Adrenal gland (tissue), 12 donors: ENCODE data around the gene HPCA. TPM values are rescaled to one million over a fixed set of nuclear protein-coding genes. Genes with fewer than 3 reads are reported as not detected.

ENCODE experiments used
- DNase-seq, 7 donors: peaks; one replicate each; pipeline ENCODE4 v3.0.0-alpha.2; 2019 to 2020
- H3K27ac ChIP-seq, 5 donors: fragments of 200-600 bp; sonication (generic) in 4 of 5; 1 replicate in 3 of 5; 2 replicates in 2 of 5; pipeline versions ENCODE4 v1.5.1 to v1.8.0; 2016 to 2020; ENCODE audit warnings: mild to moderate bottlenecking in 1 of 5
- H3K27me3 ChIP-seq: fragments of 200-600 bp; 2 replicates; pipeline ENCODE4 v1.8.0; 2021
- H3K36me3 ChIP-seq, 2 donors: fragments of 200-600 bp; replicated peaks in 1 of 2; 1 replicate in 1 of 2; 2 replicates in 1 of 2; pipeline versions ENCODE4 v1.5.1 to v1.8.0; 2018 to 2022
- H3K4me1 ChIP-seq, 2 donors: fragments of 200-600 bp; replicated peaks in 1 of 2; 1 replicate in 1 of 2; 2 replicates in 1 of 2; pipeline versions ENCODE4 v1.5.1 to v1.8.0; 2018 to 2021
- H3K4me3 ChIP-seq, 4 donors: fragments of 200-600 bp; sonication (generic) in 3 of 4; one replicate each; pipeline ENCODE4 v1.5.1; 2016 to 2018
- H3K9me3 ChIP-seq, 3 donors: fragments of 200-600 bp; sonication (generic) in 1 of 3; replicated peaks in 1 of 3; 1 replicate in 2 of 3; 2 replicates in 1 of 3; pipeline versions ENCODE4 v1.5.1 to v1.8.0; 2016 to 2021
- CTCF ChIP-seq, 6 experiments: fragments of 450-650 bp in 4 of 6; fragments of 200-600 bp in 2 of 6; sonication (generic) in 1 of 6; IDR thresholded peaks; 1 replicate in 5 of 6; 2 replicates in 1 of 6; pipeline versions ENCODE4 v1.5.1 to v1.8.0; 2016 to 2021; ENCODE audit warnings: antibody characterized with exemption in 6 of 6, mild to moderate bottlenecking in 2 of 6, moderate library complexity in 1 of 6
- POLR2A ChIP-seq, 2 donors: fragments of 450-650 bp; IDR thresholded peaks; one replicate each; pipeline ENCODE4 v1.6.1; 2017; ENCODE audit warnings: antibody characterized with exemption in 2 of 2, mild to moderate bottlenecking in 2 of 2, moderate library complexity in 1 of 2
- WGBS, 4 donors: extraction: QIAGEN DNeasy Blood & Tissue Kit in 2 of 4; methylation state at CpG; one replicate each; pipeline versions ENCODE4 v1.1.5 to v1.1.7; 2013 to 2017; 5-methylcytosine and 5-hydroxymethylcytosine counted together
- intact Hi-C, 2 donors: fragments of 100-400 bp; cut with DNase I; formaldehyde crosslinking; loops; one replicate each; pipeline versions ENCODE4 v1.14.1 to v1.15.0; 2022 to 2023
- polyA plus RNA-seq, 3 donors: library from polyadenylated mRNA; stranded (reverse); fragments of 200-250 nt in 2 of 3; fragments of 350-450 nt in 1 of 3; fragmentation: Illumina TruSeq in 1 of 3; extraction: RNeasy Lipid Tissue Mini Kit (QIAGEN cat#74804) in 1 of 3; gene quantifications; one replicate each; pipeline ENCODE4 v1.2.3, GENCODE V29; 2013 to 2014
- total RNA-seq, 9 donors: library from RNA; depleted of rRNA in 4 of 9; stranded (reverse); fragments of >200 nt in 4 of 9; fragments of 120-200 nt in 1 of 9; fragmentation: NEBNext Ultra II Directional in 1 of 9; extraction: Animal tissue kit (Norgen Biotek cat#: 25700) in 1 of 9; gene quantifications; one replicate each; pipeline versions ENCODE4 v1.1.0 to v1.2.4, GENCODE V29; 2013 to 2023
- donor health status: healthy with polysubstance abuse.
- donor health status: Bipolar disorder and iron deficiency.
- donor health status: DM: yes; HTN: yes; CAD: no.
- donor health status: DM: no; HTN: no; CAD: no.
- donor health status: DM: no; HTN: no; CAD: no.
- donor health status: DM: yes; HTN: yes; CAD: no.

The HPCA gene
- total and polyA plus RNA-seq, 12 donors = 0.17 to 3.1 (median 0.62) TPM; not detected in 6

DNA sequence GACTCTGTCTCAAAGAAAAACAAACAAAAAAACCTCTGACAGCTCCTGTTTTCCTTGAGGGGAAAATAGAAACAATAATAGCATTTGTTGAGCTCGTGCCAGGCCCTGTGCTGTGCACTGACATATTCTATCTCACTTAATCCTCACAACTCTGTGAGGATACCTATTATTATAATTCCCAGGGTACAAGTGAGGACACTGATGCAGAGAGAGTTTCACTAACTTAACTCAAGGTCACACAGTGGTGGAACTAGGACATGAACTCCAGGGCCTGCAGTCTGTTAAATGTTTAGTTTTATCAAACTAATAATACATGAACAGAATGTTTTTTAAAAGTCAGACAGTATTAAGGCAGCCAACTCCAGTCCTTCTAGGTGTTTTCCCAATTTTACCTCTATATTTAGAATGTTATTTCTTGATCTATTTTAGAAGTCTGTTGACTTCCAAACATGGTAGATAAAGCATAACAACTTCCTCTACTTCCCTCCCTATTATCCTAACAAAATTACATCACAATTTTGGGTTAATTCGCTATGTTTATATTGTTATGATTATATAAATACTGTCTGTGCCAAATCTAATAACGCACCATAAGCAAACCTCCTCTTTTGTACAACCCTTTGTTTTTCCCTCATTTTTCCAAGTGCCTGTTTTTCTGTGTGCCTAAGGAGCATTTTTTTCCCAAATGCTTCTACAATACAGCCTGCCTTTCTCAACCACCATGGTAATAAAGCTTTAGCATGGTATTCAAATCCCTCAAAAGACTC, 20.5 kb upstream of the HPCA start:
- no peak overlapping the region for H3K4me3 ChIP-seq
- no peak for DNase-seq
- 38 to 59% (median 58%) methylated on average over 3 of the region's 3 CpGs for WGBS, 4 donors
- no peaks in the 10 kb centered on the region for H3K27me3 ChIP-seq
- peaks cover 23 to 38% of the 10 kb centered on the region in 2 donors for H3K4me1 ChIP-seq
- H3K27ac ChIP-seq = peak overlapping the region in 3 of 5 donors; percentile 3 to 38 (median 30)
- intact Hi-C loops = loop anchor here in 1 of 2 donors (10.0 kb wide), 1 partner anchor 151 kb away; no protein-coding TSS in a partner anchor
- peaks cover 0 to 11% of the 10 kb centered on the region in 2 donors for H3K36me3 ChIP-seq
- TF ChIP-seq CTCF (IDR thresholded peaks at IDR 0.05) = no peak
- TF ChIP-seq POLR2A (IDR thresholded peaks at IDR 0.05) = no peak
- H3K9me3 ChIP-seq = no peaks in the 10 kb centered on the region

- Histone ChIP-seq H3K36me3 (peaks cover 0 to 11% of the 10 kb centered on the region in 2 donors), H3K4me3 (no peak overlapping the region), H3K4me1 (peaks cover 23 to 40% of the 10 kb centered on the region in 2 donors), H3K27ac (no peak overlapping the region), H3K27me3 (no peaks in the 10 kb centered on the region), H3K9me3 (no peaks in the 10 kb centered on the region)
- WGBS, 4 donors = 92 to 96% (median 94%) methylated on average over 5 of the region's 5 CpGs
- DNase-seq = peak in 1 of 7 donors; percentile 29
- intact Hi-C loops = loop anchor here in 1 of 2 donors (10.0 kb wide), 1 partner anchor 152 kb away; no protein-coding TSS in a partner anchor
- TF ChIP-seq POLR2A (IDR thresholded peaks at IDR 0.05) (no peak), CTCF (IDR thresholded peaks at IDR 0.05) (no peak)
Measured at GRCh38 chr1:32867151-32867550, 19.1 kb upstream of the HPCA start.

GRCh38 chr1:32867671-32868070, 18.6 kb upstream of the HPCA start:
- DNase-seq = peak in 1 of 7 donors; percentile 40
- TF ChIP-seq POLR2A (IDR thresholded peaks at IDR 0.05) (no peak), CTCF (IDR thresholded peaks at IDR 0.05) (no peak)
- Histone ChIP-seq H3K27me3 (no peaks in the 10 kb centered on the region), H3K27ac (no peak overlapping the region), H3K9me3 (no peaks in the 10 kb centered on the region), H3K4me3 (no peak overlapping the region), H3K4me1 (peaks cover 23 to 40% of the 10 kb centered on the region in 2 donors), H3K36me3 (peaks cover 0 to 6% of the 10 kb centered on the region in 2 donors)
- intact Hi-C loops = loop anchor here in 1 of 2 donors (10.0 kb wide), 1 partner anchor 153 kb away; no protein-coding TSS in a partner anchor
- WGBS, 4 donors = 90 to 99% (median 96%) methylated on average over 2 to 7 of the region's 7 CpGs

DNA sequence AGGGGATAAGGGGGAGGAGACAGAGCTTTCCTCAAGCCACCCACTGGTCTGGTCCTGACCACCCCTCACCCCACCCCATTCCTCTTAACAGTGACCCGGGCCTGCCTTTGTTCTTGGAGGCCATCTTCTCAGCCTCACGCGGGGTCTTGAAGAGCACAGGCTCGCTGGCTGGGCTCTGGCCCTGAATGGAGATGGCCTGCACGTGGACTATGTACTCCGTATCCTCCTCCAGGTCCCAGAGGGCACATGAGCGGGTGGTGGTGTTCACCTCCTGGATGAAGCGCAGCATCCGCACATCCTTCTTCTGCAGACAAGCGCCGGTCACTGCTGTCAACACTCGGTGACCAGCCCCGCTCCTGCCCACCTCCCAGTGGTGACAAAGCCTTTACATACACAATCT, 18.2 kb upstream of the HPCA start:
- Histone ChIP-seq H3K27me3 (no peaks in the 10 kb centered on the region), H3K9me3 (no peaks in the 10 kb centered on the region), H3K27ac (no peak overlapping the region), H3K4me1 (peaks cover 23 to 40% of the 10 kb centered on the region in 2 donors), H3K4me3 (no peak overlapping the region), H3K36me3 (peaks cover 0 to 6% of the 10 kb centered on the region in 2 donors)
- WGBS, 4 donors = 91 to 100% (median 97%) methylated on average over 7 to 13 of the region's 13 CpGs
- peak in 1 of 7 donors; percentile 52 for DNase-seq
- TF ChIP-seq POLR2A (IDR thresholded peaks at IDR 0.05) (no peak), CTCF (IDR thresholded peaks at IDR 0.05) (no peak)
- intact Hi-C loops = loop anchor here in 1 of 2 donors (10.0 kb wide), 1 partner anchor 153 kb away; no protein-coding TSS in a partner anchor
